Measurements from ENCODE around the gene SOWAHA.
A peak's percentile ranks its signal among the peaks of the same experiment; 100 is the strongest.

Gene SOWAHA

DNA sequence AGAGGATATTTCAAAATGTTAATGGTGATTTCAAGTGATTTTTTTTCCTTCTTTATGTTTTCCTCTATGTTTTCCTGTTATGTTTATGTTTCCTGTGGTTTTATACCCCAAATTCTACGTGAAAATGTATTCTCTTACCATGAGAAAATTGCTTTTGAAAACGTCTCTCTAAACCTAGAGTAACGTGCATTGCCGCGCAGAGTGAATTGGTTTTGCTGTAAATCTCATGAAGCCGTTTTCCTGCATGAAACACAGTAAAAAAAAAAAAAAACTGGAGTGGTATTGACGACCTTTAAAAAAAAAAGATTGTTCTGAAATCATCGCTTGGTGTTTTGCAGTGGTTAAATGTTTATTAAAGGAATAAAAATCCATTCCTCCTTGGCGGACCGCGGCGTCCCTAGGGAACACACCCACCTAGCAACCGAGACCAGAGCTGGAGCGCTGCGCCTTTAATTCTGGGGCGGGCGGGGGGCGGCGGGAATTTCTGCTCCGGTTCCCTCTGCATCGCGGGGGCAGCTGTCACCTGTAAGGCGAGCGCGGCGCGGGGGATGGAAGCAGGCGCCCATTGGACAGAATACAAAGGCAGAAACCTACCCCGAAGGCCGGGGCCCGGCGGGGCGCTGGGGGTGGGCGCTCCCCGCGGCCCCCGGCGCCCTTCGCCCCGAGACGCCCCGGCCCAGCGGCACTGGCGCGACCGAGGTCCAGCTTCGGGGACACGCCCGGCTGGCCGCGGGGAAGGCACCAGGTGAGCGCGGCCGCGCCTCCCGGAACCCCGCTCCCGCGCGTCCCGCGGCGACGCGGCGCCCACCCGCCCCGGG lies at the start of gene SOWAHA:
TSS of gene SOWAHA (plus strand) at position 522 of the 818 bp plus-strand sequence. CDS start 320 bp downstream, outside the sequence.
- no peak for TF ChIP-seq GATA1 (IDR thresholded peaks at IDR 0.05; ENCODE audit: low read depth, low read length)
- TF ChIP-seq POLR2A (IDR thresholded peaks at IDR 0.05; ENCODE audit: low read length), result no peak
- DNase-seq, result no peak

DNA sequence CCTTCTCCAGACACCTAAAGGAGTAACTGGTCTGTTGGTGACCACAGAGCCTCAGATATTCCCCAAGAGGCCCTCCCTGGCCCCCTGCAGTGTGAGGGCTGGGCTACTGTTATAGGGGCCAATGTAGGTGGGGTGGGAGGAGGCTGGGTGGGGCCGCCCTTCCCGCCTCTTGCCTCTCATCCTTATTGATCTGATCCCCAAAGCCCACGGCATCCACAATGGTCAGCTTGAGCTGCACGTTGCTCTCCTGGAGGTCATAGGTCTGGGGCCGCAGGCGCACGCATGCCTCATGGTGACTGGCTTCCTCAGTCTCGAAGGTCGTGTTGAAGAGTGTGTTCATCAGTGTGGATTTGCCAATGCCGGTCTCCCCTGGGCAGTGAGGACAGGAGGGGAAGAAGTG lies 49.1 kb upstream of the SOWAHA start:
- DNase-seq, result no peak
- TF ChIP-seq POLR2A (IDR thresholded peaks at IDR 0.05; ENCODE audit: low read length), result no peak
- TF ChIP-seq GATA1 (IDR thresholded peaks at IDR 0.05; ENCODE audit: low read depth, low read length), result no peak

DNA sequence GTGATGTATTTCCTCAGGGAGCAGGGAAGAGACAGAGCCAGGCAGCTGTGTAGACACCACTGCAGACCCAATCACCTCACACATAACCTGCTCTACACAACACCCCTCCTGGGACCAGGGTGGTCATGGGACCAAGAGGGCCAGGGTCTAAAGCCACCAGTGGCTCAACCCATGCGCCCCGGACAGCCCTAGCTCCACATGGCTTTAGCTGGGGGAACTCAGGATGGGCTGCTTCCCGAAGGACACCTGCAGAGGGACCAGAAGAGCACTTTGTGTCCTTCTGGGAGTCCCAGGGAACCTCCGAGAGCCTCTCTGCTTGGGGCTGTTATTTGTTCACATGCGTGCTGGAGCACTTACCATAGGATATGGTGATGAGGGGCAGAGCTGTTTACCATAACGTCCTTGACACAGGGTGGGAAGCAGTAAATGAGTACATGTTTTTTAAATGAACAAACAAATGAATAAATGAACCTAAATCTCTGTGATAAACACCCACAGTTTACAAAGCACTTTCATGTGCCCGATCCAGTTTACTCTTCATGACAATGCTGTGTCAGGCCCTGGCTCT lies 48.3 kb upstream of the SOWAHA start:
- TF ChIP-seq GATA1 (IDR thresholded peaks at IDR 0.05; ENCODE audit: low read depth, low read length) (no peak), POLR2A (IDR thresholded peaks at IDR 0.05; ENCODE audit: low read length) (no peak)
- DNase-seq, result no peak

DNA sequence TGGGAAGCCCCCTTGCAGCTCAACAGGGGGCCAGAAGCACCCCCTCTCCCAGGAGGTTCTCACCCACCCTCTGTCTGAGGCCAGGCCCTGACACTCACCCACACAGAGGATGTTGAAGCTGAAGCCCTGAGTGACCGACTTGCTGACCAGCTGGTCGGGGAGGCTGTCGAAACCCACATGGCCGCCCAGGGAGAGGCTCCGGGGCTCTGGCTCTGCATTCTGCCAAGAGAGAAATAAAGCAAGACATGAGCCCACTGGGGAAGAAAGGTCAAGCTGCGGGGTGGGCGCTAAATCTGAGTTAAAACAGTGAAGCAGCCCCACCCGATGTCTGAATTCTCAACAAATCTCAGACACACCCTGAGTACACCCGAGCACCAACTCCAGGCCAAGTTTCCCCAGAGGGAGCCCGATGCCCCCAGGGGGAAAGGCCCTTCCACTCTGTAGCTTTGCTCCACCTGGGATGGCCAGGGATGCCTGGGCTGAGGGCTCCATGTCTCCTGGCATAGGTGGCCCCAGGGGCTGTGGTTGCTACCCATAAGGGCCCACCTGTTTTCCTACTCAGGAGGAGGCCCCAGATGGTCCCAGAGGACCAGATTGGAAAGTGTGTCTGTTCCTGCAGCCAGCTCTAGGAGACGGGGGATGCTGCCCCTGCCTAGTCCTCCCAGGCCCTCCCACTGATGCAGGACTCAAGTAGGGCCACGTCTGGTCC lies 47.6 kb upstream of the SOWAHA start:
- DNase-seq, result no peak

DNA sequence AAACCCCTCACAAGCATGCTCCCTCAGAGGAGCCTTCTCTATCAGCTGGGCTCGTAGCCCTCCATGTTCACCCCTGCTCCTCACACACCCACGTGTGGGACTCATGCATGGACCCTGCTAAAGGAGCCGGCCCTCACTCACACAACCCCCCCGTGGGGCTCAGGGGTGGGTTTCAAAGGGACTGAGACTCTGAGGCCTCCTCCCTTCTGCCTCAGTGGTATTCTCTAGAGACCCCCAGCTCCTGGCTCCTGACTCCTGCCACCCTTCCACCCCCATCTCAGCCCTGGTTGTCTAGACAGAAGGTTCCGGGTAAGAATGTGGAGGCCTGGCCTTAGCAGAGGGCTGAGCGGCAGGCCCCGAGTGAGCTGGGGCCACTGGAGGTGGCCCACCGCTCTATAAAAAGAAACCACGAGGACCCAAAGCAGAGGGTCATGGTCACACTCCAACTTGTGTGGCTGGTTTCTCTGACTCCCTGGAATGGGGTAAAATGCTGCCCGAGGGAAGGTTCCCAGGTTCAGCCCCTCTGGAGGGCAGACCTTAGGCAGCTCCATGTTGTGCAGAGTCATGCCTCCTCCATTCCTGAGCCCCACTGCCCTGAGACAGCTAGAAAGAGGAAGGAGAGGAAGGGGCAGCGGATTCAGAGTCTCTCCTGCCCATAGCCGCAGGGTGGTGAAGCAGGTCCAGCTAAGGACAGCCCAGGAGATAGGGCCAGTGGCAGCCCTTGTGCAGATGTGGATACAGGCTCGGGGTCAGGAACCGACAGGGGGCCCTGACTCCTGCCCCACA lies 46.9 kb upstream of the SOWAHA start:
- no peak for TF ChIP-seq POLR2A (IDR thresholded peaks at IDR 0.05; ENCODE audit: low read length)
- no peak for TF ChIP-seq GATA1 (IDR thresholded peaks at IDR 0.05; ENCODE audit: low read depth, low read length)
- DNase-seq, result no peak

More for the DNA sequence above, 47.6 kb upstream of the SOWAHA start:
- TF ChIP-seq GATA1 (IDR thresholded peaks at IDR 0.05; ENCODE audit: low read depth, low read length) (no peak), POLR2A (IDR thresholded peaks at IDR 0.05; ENCODE audit: low read length) (no peak)

DNA sequence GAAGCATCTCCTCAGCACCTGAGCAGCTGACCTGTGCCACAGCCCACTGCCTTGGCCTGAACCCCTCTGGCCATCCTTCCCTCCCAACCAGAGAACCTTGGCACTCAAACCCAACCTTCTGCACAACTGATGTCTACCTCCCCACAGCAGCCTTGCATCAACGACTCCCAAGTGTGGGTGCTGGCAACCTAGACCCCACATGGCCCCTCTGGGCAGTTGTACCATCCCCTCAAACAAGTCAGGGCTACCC lies 46.4 kb upstream of the SOWAHA start:
- no peak for TF ChIP-seq GATA1 (IDR thresholded peaks at IDR 0.05; ENCODE audit: low read depth, low read length)
- TF ChIP-seq POLR2A (IDR thresholded peaks at IDR 0.05; ENCODE audit: low read length), result no peak
- DNase-seq, result no peak

DNA sequence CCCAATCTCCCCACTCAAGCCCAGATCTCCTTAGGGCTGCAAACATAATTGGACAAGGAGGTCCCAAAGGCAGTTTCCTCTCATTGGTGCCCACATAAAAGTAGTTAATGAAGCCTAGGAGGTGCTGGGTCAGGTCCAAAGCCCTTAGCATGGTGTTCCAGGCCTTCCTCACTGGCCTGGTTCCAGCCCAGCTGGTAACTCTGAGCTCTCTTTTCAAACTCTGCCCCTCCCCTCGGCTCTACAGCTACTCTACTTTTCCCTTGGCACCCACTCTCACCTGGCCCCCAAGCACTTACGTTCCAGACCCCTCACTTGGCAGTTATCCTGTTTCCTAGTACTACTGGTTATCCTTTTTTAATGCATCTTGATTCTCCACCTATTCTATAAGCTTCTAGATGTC lies 46.0 kb upstream of the SOWAHA start:
- no peak for DNase-seq
- TF ChIP-seq POLR2A (IDR thresholded peaks at IDR 0.05; ENCODE audit: low read length), result no peak
- TF ChIP-seq GATA1 (IDR thresholded peaks at IDR 0.05; ENCODE audit: low read depth, low read length), result no peak

DNA sequence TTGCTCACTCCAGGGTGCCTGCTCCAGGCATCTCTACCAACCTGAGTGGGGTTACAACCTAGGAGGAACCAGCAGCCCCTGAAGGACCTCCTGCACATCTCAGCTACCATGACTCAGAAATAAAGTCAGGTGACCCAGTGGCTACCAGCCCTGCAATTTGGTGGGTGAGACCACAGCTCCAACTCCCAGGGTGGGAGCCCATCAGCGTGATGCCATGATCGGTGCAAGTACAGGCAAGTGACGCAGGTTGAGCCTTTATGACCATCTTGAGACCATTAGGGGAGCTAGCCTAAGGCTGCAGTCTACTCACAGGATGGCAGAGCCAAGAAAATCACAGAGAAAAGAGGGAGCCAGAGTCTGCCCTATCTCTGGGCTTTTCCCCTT lies 44.6 kb upstream of the SOWAHA start:
- TF ChIP-seq POLR2A (IDR thresholded peaks at IDR 0.05; ENCODE audit: low read length) (no peak), GATA1 (IDR thresholded peaks at IDR 0.05; ENCODE audit: low read depth, low read length) (no peak)
- no peak for DNase-seq

DNA sequence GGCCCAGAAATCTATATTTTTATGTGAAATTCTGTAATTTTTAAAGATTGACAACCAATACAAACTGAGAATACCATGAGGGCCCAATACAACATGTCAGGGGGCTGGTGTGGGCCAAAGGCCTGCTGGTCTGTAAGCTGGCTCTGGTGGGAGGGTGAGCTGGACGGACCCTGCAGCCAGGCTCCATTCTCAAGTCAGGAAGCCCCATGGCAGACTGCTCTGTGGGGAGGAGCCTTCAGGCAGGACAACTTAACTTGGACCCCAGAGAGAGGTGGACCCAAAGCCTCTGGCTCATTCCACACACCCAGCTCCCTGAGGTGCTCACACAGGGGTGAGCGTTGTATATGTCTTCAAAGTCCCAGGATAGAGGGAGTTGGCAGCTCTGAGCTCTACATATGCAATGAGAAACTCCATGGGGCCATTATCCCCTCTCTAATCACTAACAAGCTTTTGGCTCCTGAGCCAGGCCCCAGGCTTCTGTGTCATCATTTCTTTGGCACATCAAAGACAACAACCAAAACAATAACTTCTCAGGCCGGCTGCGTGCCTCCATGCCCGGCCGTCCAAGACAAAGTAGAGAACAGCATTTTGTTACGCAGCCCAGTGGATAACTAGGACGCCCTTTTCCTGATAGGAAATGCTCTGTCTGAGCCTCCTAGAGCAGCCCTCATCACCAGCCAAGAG lies 42.5 kb upstream of the SOWAHA start:
- DNase-seq, result no peak
- no peak for TF ChIP-seq POLR2A (IDR thresholded peaks at IDR 0.05; ENCODE audit: low read length)
- no peak for TF ChIP-seq GATA1 (IDR thresholded peaks at IDR 0.05; ENCODE audit: low read depth, low read length)

DNA sequence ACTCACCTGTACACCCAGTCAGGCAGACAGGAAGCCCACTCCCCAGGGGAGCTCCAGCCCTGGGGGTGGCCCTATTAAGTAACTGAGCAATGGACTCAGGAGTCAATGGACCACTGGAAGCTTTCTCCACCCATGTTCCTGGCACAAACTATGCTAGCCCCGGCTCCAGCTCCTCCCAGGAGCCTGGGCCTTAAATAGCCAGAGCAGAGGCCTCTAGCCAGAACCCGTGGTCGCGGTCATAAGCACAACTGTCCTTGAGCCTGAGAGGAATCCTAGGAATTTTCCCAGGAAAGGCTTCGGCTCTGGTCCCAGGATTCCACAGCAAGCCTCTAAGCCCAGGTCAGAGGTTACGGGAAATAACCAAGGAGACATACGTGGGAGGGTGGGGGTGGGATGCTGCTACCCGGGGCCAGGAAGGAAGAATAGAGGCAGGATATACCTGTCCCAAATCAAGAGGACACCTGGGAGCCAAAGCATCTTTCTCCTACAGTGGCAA lies 41.6 kb upstream of the SOWAHA start:
- DNase-seq, result no peak
- no peak for TF ChIP-seq POLR2A (IDR thresholded peaks at IDR 0.05; ENCODE audit: low read length)
- no peak for TF ChIP-seq GATA1 (IDR thresholded peaks at IDR 0.05; ENCODE audit: low read depth, low read length)

DNA sequence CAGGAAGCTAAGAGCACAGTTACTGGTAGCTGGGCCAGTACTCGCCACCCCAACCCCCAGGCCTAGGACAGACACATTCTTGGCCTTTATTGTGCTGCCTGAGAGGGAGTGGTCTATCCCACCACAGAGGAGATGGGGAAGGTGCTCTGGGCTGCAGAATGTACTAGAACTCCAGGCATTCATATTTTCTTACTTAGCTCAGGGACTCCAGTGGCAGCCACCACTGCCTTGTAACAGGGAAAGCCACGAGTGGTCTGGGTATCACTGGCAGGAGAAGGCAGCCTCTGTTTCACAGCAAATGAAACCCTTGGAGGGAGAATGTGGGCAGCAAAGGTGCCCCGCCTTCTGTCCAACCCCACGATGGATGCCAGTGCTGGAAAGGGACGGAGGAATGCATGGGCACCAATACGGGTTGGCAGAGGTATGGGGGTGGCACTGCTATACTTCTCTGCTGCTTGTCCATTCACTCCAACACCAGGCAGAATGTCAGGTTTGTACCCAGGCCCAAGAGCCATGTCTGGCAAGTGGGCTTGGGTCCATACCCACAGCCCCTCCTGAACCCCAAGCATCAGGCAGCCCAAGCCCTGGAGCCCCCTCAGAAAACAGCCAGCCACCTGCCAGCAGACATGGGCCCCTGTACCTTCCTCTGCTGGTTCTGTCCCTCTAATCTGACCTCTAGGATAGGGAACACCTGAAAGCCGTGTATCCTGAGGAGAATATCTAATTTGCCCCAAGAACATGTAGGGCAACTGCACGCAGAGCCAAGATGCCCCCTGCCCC lies 40.6 kb upstream of the SOWAHA start:
- TF ChIP-seq GATA1 (IDR thresholded peaks at IDR 0.05; ENCODE audit: low read depth, low read length), result no peak
- TF ChIP-seq POLR2A (IDR thresholded peaks at IDR 0.05; ENCODE audit: low read length), result no peak
- no peak for DNase-seq

DNA sequence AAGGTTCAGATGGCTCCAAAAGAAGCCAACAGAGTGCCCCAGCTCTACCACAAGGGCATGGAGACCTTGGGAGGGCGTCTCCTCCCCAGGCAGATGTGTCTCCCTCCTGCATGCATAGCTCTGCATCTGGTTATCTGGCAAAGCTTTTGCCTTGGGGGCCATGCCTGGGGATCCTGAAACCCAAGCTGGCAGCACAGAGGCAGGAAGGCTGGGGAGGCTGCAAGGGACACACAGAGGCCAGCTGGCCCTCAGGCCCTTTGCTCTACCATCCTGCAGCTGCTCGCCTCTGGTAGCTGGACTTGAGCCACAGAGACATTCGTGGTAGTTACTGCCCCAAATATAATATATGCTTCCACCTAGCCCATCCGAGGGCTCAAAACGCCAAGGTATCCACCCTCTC lies 40.0 kb upstream of the SOWAHA start:
- DNase-seq, result peak; percentile 24 to 62

More for the DNA sequence above, 40.0 kb upstream of the SOWAHA start:
- TF ChIP-seq GATA1 (IDR thresholded peaks at IDR 0.05; ENCODE audit: low read depth, low read length), result no peak
- TF ChIP-seq POLR2A (IDR thresholded peaks at IDR 0.05; ENCODE audit: low read length), result no peak
